HEK293 (cell line): ENCODE measurements around the gene USP30.

ENCODE experiments used
- CTCF ChIA-PET: fragments of 350-600 bp; formaldehyde crosslinking; extraction: SDS; loops from one replicate; lab custom pipeline; 2021; ENCODE audit warnings: antibody characterized with exemption; lab: Yijun Ruan, JAX
- POLR2A ChIA-PET: fragments of 300-600 bp; formaldehyde crosslinking; extraction: SDS; loops from one replicate; lab custom pipeline; 2020; ENCODE audit warnings: antibody characterized with exemption, inconsistent platforms; lab: Yijun Ruan, JAX
- H3K27ac ChIP-seq: fragments of 200-500 bp; sonication (Bioruptor generic); 2 replicates; pipeline ENCODE4 v1.5.1; 2014; ENCODE audit warnings: low read depth, low read length, control low read depth, inconsistent platforms; ENCODE audit errors: extremely low read depth
- H3K36me3 ChIP-seq, 2 experiments: fragments of 200-500 bp in 1 of 2; sonication (Bioruptor generic) in 1 of 2; 1 replicate in 1 of 2; 2 replicates in 1 of 2; pipeline ENCODE4 v1.5.1; 2014 to 2017; ENCODE audit warnings: inconsistent platforms in 2 of 2, low read length in 2 of 2; ENCODE audit not compliant: control insufficient read depth in 2 of 2, insufficient read depth in 1 of 2
- H3K4me1 ChIP-seq: fragments of 200-500 bp; sonication (Bioruptor generic); 2 replicates; pipeline ENCODE4 v1.5.1; 2014; ENCODE audit warnings: mild to moderate bottlenecking, low read length, inconsistent platforms; ENCODE audit not compliant: control insufficient read depth, insufficient read depth
- H3K4me3 ChIP-seq: 2 replicates; pipeline ENCODE4 v1.5.1; 2011; ENCODE audit warnings: low read depth, mild to moderate bottlenecking, control low read depth, low read length, moderate library complexity
- H3K9me3 ChIP-seq: fragments of 200-500 bp; sonication (Bioruptor generic); 2 replicates; pipeline ENCODE4 v1.5.1; 2014; ENCODE audit warnings: low read depth, low read length, inconsistent platforms; ENCODE audit not compliant: control insufficient read depth, insufficient read depth
- EGR2 ChIP-seq: fragments of 450-650 bp; formaldehyde crosslinking; IDR thresholded peaks from 2 replicates; pipeline ENCODE4 v1.5.1; 2016; ENCODE audit warnings: low read depth, missing biosample characterization, missing genetic modification characterization
- FEZF1 ChIP-seq: fragments of 450-650 bp; formaldehyde crosslinking; IDR thresholded peaks from 2 replicates; pipeline ENCODE4 v1.5.1; 2016; ENCODE audit warnings: missing biosample characterization, missing genetic modification characterization
- GLIS1 ChIP-seq: fragments of 450-650 bp; formaldehyde crosslinking; IDR thresholded peaks from 2 replicates; pipeline ENCODE4 v1.5.1; 2016; ENCODE audit warnings: missing biosample characterization, missing genetic modification characterization
- SCRT2 ChIP-seq: fragments of 450-650 bp; formaldehyde crosslinking; IDR thresholded peaks from 2 replicates; pipeline ENCODE4 v1.5.1; 2016; ENCODE audit warnings: missing biosample characterization, missing genetic modification characterization
- SP3 ChIP-seq: fragments of 450-650 bp; formaldehyde crosslinking; IDR thresholded peaks from 2 replicates; pipeline ENCODE4 v1.5.1; 2016; ENCODE audit warnings: missing biosample characterization, missing genetic modification characterization
- WT1 ChIP-seq: fragments of 450-650 bp; formaldehyde crosslinking; IDR thresholded peaks from 2 replicates; pipeline ENCODE4 v1.5.1; 2016; ENCODE audit warnings: missing biosample characterization, missing genetic modification characterization
- ZBTB6 ChIP-seq: fragments of 450-650 bp; formaldehyde crosslinking; IDR thresholded peaks from 2 replicates; pipeline ENCODE4 v1.5.1; 2017; ENCODE audit warnings: missing biosample characterization, missing genetic modification characterization
- ZBTB8A ChIP-seq: fragments of 450-650 bp; formaldehyde crosslinking; IDR thresholded peaks from 2 replicates; pipeline ENCODE4 v1.5.1; 2016; ENCODE audit warnings: missing biosample characterization, missing genetic modification characterization
- ZNF175 ChIP-seq: fragments of 450-650 bp; formaldehyde crosslinking; IDR thresholded peaks from 2 replicates; pipeline ENCODE4 v1.5.1; 2016; ENCODE audit warnings: missing biosample characterization, missing genetic modification characterization
- ZNF426 ChIP-seq: fragments of 450-650 bp; formaldehyde crosslinking; IDR thresholded peaks from 2 replicates; pipeline ENCODE4 v1.5.1; 2017; ENCODE audit warnings: missing biosample characterization, missing genetic modification characterization, mild to moderate bottlenecking, inconsistent platforms, moderate library complexity
- ZNF501 ChIP-seq: fragments of 450-650 bp; formaldehyde crosslinking; IDR thresholded peaks from 2 replicates; pipeline ENCODE4 v1.5.1; 2016; ENCODE audit warnings: missing biosample characterization, missing genetic modification characterization
- ZNF518A ChIP-seq: fragments of 450-650 bp; formaldehyde crosslinking; conservative IDR thresholded peaks from 2 replicates; pipeline ENCODE4 v1.5.1; 2016; ENCODE audit warnings: low read depth, missing biosample characterization, missing genetic modification characterization
- ZNF529 ChIP-seq: fragments of 450-650 bp; formaldehyde crosslinking; IDR thresholded peaks from 2 replicates; pipeline ENCODE4 v1.5.1; 2017; ENCODE audit warnings: missing genetic modification characterization, missing biosample characterization; ENCODE audit not compliant: insufficient replicate concordance
- ZNF600 ChIP-seq: fragments of 450-650 bp; formaldehyde crosslinking; IDR thresholded peaks from 2 replicates; pipeline ENCODE4 v1.5.1; 2016; ENCODE audit warnings: missing biosample characterization, missing genetic modification characterization
- ZNF629 ChIP-seq: fragments of 450-650 bp; formaldehyde crosslinking; IDR thresholded peaks from 2 replicates; pipeline ENCODE4 v1.5.1; 2017; ENCODE audit warnings: missing biosample characterization, missing genetic modification characterization
- ZNF654 ChIP-seq: fragments of 450-650 bp; formaldehyde crosslinking; IDR thresholded peaks from 2 replicates; pipeline ENCODE4 v1.5.1; 2016; ENCODE audit warnings: low read depth, missing biosample characterization, missing genetic modification characterization
- ZNF76 ChIP-seq: fragments of 450-650 bp; formaldehyde crosslinking; IDR thresholded peaks from 2 replicates; pipeline ENCODE4; 2016; ENCODE audit warnings: low read depth, missing biosample characterization, missing genetic modification characterization, borderline replicate concordance
- ZSCAN4 ChIP-seq: fragments of 450-650 bp; formaldehyde crosslinking; IDR thresholded peaks from 2 replicates; pipeline ENCODE4 v1.5.1; 2017; ENCODE audit warnings: missing biosample characterization, missing genetic modification characterization

Gene USP30

GRCh38 chr12:109087250-109087649, 34.9 kb downstream of the USP30 start:
- 0 out of 2 replicates have a peak, but pooled peaks have one; percentile 13 for TF ChIP-seq ZNF600 (tag by site-specific recombination)
- no peak for TF ChIP-seq SP3 (tag by site-specific recombination)
- TF ChIP-seq GLIS1 (tag by site-specific recombination), result peak; percentile 40; the same call in 1 of the 2 replicates
- TF ChIP-seq ZBTB8A (tag by site-specific recombination), result no peak
- Histone ChIP-seq H3K4me3 (no peak overlapping the region), H3K9me3 (no peaks in the 10 kb centered on the region), H3K4me1 (no peaks in the 10 kb centered on the region), H3K27ac (no peak overlapping the region), H3K36me3 (peaks cover 25 to 88% of the 10 kb centered on the region in 2 experiments)
- ChIA-PET POLR2A (interaction anchor here (0.6 to 1.6 kb wide), 2 partner anchors 11 to 15 kb away, joined by 5 to 9 read pairs; partner anchors contain the start of gene UNG), CTCF (interaction anchor here (0.6 to 1.2 kb wide), 4 partner anchors 136 to 623 kb away, joined by 3 to 4 read pairs (median 3); no protein-coding TSS in a partner anchor)

GRCh38 chr12:109088818-109089217, 36.4 kb downstream of the USP30 start:
- Histone ChIP-seq H3K9me3 (no peaks in the 10 kb centered on the region), H3K4me3 (no peak overlapping the region), H3K27ac (no peak overlapping the region), H3K4me1 (no peaks in the 10 kb centered on the region), H3K36me3 (peaks cover 23 to 72% of the 10 kb centered on the region in 2 experiments)
- ChIA-PET CTCF (interaction anchor here (0.7 kb wide), 1 partner anchor 947 kb away, joined by 3 read pairs; no protein-coding TSS in a partner anchor), POLR2A (interaction anchor here (1.6 kb wide), 1 partner anchor 9 kb away, joined by 5 read pairs; the partner anchor contains the start of gene UNG)
- TF ChIP-seq GLIS1 (tag by site-specific recombination) (peak; percentile 69), ZNF654 (tag by site-specific recombination) (no peak), ZNF629 (tag by site-specific recombination) (no peak)

- CTCF ChIA-PET, result interaction anchor here (0.7 kb wide), 1 partner anchor 948 kb away, joined by 3 read pairs; no protein-coding TSS in a partner anchor
- TF ChIP-seq SCRT2 (peak; percentile 84), ZBTB6 (tag by site-specific recombination) (peak; percentile 52), ZNF426 (tag by site-specific recombination) (no peak)
These were observed 37.3 kb downstream of the USP30 start for GRCh38 chr12:109089683-109090082.

GRCh38 chr12:109092497-109093021, 40.2 kb downstream of the USP30 start:
- no peaks in the 10 kb centered on the region for H3K9me3 ChIP-seq
- H3K4me1 ChIP-seq, result no peaks in the 10 kb centered on the region
- ChIA-PET CTCF (interaction anchor here (0.5 to 2.4 kb wide), 12 partner anchors 8 to 576 kb away, joined by 3 to 13 read pairs (median 4); no protein-coding TSS in a partner anchor), POLR2A (no interaction called here)
- no peak overlapping the region; the same call in 1 of the 2 replicates for H3K27ac ChIP-seq
- peak overlapping the region; percentile 32; the same call in 1 of the 2 replicates for H3K4me3 ChIP-seq
- peaks cover 20 to 36% of the 10 kb centered on the region in 2 experiments for H3K36me3 ChIP-seq
- TF ChIP-seq ZNF529 (tag by site-specific recombination) (no peak), ZNF501 (tag by site-specific recombination) (no peak), FEZF1 (tag by site-specific recombination) (no peak), ZNF76 (tag by site-specific recombination) (no peak), ZNF175 (tag by site-specific recombination) (no peak), ZSCAN4 (tag by site-specific recombination) (no peak), WT1 (tag by site-specific recombination) (no peak), ZNF518A (tag by site-specific recombination) (no peak), SP3 (tag by site-specific recombination) (no peak), EGR2 (tag by site-specific recombination) (no peak)

More at GRCh38 chr12:109089683-109090082, 37.3 kb downstream of the USP30 start:
- no peaks in the 10 kb centered on the region for H3K4me1 ChIP-seq
- H3K27ac ChIP-seq, result no peak overlapping the region
- peaks cover 23 to 63% of the 10 kb centered on the region in 2 experiments for H3K36me3 ChIP-seq
- H3K4me3 ChIP-seq, result no peak overlapping the region
- POLR2A ChIA-PET, result no interaction called here
- no peaks in the 10 kb centered on the region for H3K9me3 ChIP-seq
